ENCODE data around the gene GRK2.

The GRK2 gene

GRCh38 chr11:67299471-67300191 is 33.4 kb downstream of the GRK2 start:
- DNase-seq (ENCODE audit: low read depth, low spot score), result no peak

DNA sequence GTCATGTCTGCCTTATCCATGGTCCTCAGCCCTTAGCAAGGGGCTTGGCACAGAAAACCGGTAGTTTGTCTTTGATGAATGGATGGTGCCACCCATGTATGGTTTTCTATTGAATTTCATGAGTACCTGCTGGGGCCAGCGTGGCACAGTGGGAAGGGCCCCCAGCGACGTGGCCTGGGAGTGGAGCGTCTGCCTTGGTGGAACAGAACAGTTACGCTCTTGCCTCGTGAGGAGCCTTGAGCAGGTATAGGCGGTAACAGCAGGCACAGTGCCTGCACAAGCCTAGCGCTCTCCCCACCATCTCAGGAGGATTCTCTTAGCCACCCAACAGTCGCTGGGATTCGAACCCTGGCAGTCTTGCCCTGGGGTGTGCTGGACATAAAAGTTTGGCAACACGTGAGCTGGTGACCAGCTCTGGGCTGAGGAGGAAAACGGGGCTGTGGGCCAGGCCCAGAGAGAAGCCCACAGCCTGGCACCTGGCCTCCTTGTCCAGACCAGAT is 34.0 kb downstream of the GRK2 start:
- DNase-seq (ENCODE audit: low read depth, low spot score), result no peak

DNA sequence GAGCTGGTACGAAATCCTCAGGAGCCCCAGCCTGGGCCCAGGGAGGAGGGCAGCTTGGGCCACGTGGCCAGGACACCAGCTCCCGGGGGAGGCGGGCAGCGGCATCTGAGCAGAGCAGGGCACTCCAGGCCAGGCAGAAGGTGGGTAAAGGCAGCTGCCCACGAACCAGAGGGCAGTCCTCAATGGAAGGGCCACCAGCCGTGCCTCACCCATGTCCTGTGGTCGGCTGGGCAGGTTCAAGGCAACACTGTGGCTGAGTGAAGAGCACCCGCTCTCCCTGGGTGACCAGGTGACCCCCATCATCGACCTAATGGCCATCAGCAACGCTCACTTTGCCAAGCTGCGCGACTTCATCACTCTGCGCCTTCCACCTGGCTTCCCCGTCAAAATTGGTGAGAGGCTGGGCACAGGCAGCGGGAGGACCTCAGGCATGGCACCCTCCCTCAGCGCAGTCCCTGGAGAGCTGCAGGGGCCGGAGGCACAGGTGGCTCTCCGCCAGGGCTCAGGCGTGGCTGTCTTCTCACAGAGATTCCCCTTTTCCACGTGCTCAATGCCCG is 34.6 kb downstream of the GRK2 start:
- DNase-seq (ENCODE audit: low read depth, low spot score), result no peak

DNA sequence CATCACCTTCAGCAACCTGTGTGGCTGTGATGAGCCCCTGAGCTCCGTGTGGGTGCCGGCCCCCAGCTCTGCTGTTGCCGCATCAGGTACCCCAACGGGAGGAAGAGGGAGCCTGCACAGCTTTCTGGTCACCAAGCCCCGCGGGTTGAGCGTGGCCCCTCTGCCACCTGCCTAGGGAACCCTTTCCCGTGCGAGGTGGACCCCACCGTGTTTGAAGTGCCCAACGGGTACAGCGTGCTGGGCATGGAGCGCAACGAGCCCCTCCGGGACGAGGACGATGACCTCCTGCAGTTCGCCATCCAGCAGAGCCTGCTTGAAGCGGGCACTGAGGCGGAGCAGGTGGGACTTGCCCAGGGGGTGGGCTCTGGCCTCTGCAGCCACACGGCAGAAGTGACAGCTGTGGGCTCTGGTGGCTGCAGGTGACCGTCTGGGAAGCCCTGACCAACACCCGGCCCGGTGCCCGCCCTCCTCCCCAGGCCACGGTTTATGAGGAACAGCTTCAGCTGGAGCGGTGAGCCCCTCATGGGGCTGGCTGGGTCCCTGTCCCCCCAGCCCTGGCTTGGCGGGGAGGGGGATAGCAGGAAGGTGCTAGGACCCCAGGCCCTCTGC is 35.1 kb downstream of the GRK2 start:
- no peak for DNase-seq (ENCODE audit: low read depth, low spot score)

GRCh38 chr11:67301951-67302516 is 35.8 kb downstream of the GRK2 start:
- peak; percentile 58 for DNase-seq (ENCODE audit: low read depth, low spot score)

GRCh38 chr11:67302571-67303131 is 36.4 kb downstream of the GRK2 start:
- peak; percentile 31 for DNase-seq (ENCODE audit: low read depth, low spot score)

DNA sequence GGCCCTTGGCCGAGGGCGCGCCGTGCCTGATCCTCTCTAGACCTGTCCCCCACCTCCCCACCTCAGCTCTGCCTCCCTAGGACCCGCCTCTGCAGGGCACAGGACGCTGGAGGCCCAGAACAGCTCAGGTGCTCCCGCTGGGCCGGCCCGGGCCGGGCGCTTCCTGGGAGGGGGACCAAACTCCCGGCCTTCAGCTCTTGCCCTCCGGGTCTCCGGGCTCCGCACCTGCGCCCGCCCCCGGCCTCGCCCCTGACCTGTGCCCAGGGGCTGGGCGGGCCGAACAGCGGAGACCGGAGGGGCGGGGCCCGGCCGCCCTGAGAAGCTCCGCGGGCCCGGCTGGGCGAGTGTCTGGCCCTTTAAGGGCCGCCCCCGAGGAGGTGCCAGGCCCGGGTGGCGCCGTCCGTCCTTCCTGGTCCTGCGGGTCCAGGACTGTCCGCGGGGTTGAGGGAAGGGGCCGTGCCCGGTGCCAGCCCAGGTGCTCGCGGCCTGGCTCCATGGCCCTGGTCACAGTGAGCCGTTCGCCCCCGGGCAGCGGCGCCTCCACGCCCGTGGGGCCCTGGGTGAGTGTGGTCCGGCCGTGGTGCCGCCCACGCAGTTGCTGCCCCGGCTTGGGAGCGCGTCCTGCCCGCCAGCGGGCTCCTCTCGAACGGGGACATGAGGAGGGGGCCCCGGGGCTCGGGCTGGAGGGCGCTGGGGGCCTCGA is 37.0 kb downstream of the GRK2 start, which contains the start of gene SSH3:
TSS of gene SSH3 (plus strand) at position 399 of the 703 bp plus-strand sequence. CDS start at position 495, 96 bp downstream.
- DNase-seq (ENCODE audit: low read depth, low spot score), result peak; percentile 80

GRCh38 chr11:67303835-67304411 is 37.6 kb downstream of the GRK2 start:
- DNase-seq (ENCODE audit: low read depth, low spot score), result peak; percentile 55

GRCh38 chr11:67304511-67305113 is 38.3 kb downstream of the GRK2 start:
- no peak for DNase-seq (ENCODE audit: low read depth, low spot score)

DNA sequence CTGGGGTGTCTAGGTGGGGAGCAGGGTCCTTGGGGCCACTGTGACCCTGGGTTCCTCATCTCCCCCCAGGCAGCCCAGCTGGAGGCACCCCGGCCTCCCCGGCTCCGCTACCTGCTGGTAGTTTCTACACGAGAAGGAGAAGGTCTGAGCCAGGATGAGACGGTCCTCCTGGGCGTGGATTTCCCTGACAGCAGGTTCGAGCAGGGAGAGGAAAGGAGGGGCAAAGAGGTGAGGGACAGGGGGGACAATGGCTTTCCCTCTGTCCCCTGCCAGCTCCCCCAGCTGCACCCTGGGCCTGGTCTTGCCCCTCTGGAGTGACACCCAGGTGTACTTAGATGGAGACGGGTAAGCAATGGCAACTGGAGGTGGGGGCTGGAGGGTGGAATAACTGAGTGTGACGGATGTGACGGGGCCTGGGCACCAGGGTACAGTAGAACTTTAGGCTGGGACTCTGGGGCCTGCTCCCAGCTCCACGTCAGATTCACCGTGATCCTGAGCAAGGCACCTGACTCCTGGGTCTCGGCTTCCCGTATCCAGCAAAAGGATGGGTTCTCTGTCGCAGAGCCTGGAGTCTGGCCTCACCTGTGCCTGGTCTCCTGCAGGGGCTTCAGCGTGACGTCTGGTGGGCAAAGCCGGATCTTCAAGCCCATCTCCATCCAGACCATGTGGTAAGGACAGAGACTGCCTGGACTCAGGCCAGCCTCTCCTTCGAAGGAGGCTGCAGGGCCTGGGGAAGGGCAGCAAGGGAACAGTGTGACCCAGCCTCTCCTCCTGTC is 40.7 kb downstream of the GRK2 start:
- DNase-seq (ENCODE audit: low read depth, low spot score), result no peak

- DNase-seq (ENCODE audit: low read depth, low spot score), result no peak
Measured at GRCh38 chr11:67307545-67308001, 41.3 kb downstream of the GRK2 start.

- DNase-seq (ENCODE audit: low read depth, low spot score), result no peak
Measured at GRCh38 chr11:67308031-67308866, 42.0 kb downstream of the GRK2 start.

DNA sequence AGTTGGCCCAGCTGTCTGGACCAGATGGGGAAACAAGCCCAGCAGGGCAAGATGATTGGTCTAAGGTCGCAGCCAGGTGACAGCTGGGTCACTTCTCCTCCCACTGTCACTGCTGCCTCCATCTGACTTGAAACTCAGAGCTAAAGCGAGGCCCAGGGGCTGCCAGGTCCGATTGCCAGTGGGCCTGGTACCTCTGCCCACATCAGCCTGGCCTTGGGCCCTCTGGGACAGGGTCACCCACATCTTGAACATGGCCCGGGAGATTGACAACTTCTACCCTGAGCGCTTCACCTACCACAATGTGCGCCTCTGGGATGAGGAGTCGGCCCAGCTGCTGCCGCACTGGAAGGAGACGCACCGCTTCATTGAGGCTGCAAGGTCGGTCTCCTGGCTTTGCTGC is 42.9 kb downstream of the GRK2 start:
- DNase-seq (ENCODE audit: low read depth, low spot score), result no peak

GRCh38 chr11:67309661-67310061 is 43.4 kb downstream of the GRK2 start:
- DNase-seq (ENCODE audit: low read depth, low spot score), result no peak

GRCh38 chr11:67310246-67311050 is 44.2 kb downstream of the GRK2 start:
- no peak for DNase-seq (ENCODE audit: low read depth, low spot score)

- no peak for DNase-seq (ENCODE audit: low read depth, low spot score)
Measured at GRCh38 chr11:67311051-67311555, 44.8 kb downstream of the GRK2 start.

GRCh38 chr11:67311556-67312082 is 45.3 kb downstream of the GRK2 start:
- no peak for DNase-seq (ENCODE audit: low read depth, low spot score)
